Muscle layer of colon (tissue), 2 donors: ENCODE measurements around the gene ELAVL3.
"Not testable (repeated sequence)": the region's sequence is repeated elsewhere in the genome, so short reads cannot be mapped to it uniquely, and the experiment has no call there.

ENCODE experiments used
- H3K27ac ChIP-seq: one replicate; pipeline ENCODE4 v1.7.0; 2013; ENCODE audit warnings: low read depth, mild to moderate bottlenecking, low read length, moderate library complexity
- H3K27me3 ChIP-seq, 2 donors: one replicate each; pipeline ENCODE4 v1.7.0; 2013; ENCODE audit warnings: low read length in 2 of 2, mild to moderate bottlenecking in 2 of 2; ENCODE audit not compliant: insufficient read depth in 2 of 2, control insufficient read depth in 1 of 2
- H3K36me3 ChIP-seq: one replicate; pipeline ENCODE4 v1.7.0; 2013; ENCODE audit warnings: mild to moderate bottlenecking, low read length; ENCODE audit not compliant: insufficient read depth
- H3K4me1 ChIP-seq: one replicate; pipeline ENCODE4 v1.7.0; 2013; ENCODE audit warnings: mild to moderate bottlenecking, low read length; ENCODE audit not compliant: insufficient read depth
- H3K4me3 ChIP-seq, 2 donors: one replicate each; pipeline ENCODE4 v1.7.0; 2013; ENCODE audit warnings: low read length in 2 of 2, low read depth in 1 of 2, mild to moderate bottlenecking in 1 of 2, moderate library complexity in 1 of 2
- H3K9ac ChIP-seq: one replicate; pipeline ENCODE4 v1.7.0; 2013; ENCODE audit warnings: low read length
- H3K9me3 ChIP-seq: one replicate; pipeline ENCODE4 v1.7.0; 2013; ENCODE audit warnings: mild to moderate bottlenecking, low read length
- donor health status: abdominal sarcoma.
- donor health status: Adenocarcinoma of cecum.

ELAVL3 gene

GRCh38 chr19:11473725-11474124, 7.1 kb downstream of the ELAVL3 start:
- Histone ChIP-seq H3K36me3 (no peaks in the 10 kb centered on the region), H3K9ac (no peak overlapping the region), H3K27ac (no peak overlapping the region), H3K27me3 (no peaks in the 10 kb centered on the region), H3K4me1 (no peaks in the 10 kb centered on the region), H3K4me3 (no peak overlapping the region), H3K9me3 (no peaks in the 10 kb centered on the region)

GRCh38 chr19:11468266-11468845, 12.5 kb downstream of the ELAVL3 start:
- not testable (repeated sequence) for H3K4me3 ChIP-seq, H3K9me3 ChIP-seq, H3K27me3 ChIP-seq, H3K27ac ChIP-seq, H3K9ac ChIP-seq, H3K36me3 ChIP-seq, H3K4me1 ChIP-seq

DNA sequence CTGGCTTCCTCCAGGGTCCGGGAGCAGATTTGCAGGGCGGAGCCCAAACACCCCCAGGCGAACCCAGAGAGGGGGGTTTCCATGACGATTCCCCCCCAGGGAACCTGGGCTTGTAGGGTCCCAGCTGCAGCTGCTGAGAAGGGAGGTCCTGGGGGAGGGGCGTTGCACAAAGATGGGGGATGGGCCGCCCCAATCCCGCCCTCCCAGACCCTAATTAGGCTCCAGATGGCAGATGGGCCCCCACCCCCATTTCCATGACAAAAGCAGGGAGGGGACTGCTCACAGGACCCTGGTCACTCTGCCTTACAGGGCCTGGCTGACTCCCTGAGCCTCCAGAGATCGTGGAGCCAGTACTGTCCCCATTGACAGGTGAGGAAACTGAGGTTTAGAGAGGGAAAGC, 15.2 kb downstream of the ELAVL3 start:
- Histone ChIP-seq H3K27ac (no peak overlapping the region), H3K9me3 (no peaks in the 10 kb centered on the region), H3K9ac (no peak overlapping the region), H3K36me3 (no peaks in the 10 kb centered on the region), H3K4me3 (no peak overlapping the region), H3K4me1 (no peaks in the 10 kb centered on the region), H3K27me3 (peaks cover 0 to 6% of the 10 kb centered on the region in 2 donors)

DNA sequence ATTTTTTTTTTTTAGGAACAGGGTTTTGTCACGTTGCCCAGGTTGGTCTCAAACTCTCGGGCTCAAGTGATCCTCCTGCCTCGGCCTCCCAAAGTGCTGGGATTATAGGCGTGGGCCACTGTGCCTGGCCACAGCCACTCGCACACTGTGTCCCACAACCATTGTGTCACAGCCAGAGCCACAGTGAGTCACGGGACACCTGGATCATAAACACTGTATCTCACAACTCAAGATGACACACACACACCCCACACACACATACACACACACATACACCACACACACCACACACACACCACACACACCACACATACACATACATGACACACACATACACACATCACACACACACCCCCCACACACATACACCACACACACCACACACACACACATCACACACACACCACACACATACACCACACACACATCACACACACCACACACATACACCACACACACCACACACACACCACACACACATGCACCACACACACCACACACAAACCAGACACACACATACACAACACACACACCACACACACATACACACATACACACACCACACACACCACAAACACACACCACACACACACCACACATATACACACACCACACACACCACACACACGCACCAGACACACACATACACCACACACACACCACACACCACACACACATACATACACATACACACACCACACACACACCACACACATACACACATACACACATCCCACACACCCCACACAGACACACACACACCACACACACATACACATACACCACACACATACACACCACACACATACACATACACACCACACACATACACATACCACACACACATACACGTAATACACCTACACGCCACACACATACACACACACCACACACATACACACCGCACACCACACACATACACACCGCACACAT, 16.2 kb downstream of the ELAVL3 start:
- peaks cover 0 to 11% of the 10 kb centered on the region in 2 donors for H3K27me3 ChIP-seq
- H3K4me1 ChIP-seq: no peaks in the 10 kb centered on the region
- no peaks in the 10 kb centered on the region for H3K36me3 ChIP-seq
- H3K4me3 ChIP-seq: no peak overlapping the region
- H3K9ac ChIP-seq: no peak overlapping the region
- H3K27ac ChIP-seq: no peak overlapping the region
- H3K9me3 ChIP-seq: no peaks in the 10 kb centered on the region

GRCh38 chr19:11463391-11463790, 17.5 kb downstream of the ELAVL3 start:
- H3K9ac ChIP-seq: no peak overlapping the region
- H3K27me3 ChIP-seq: peaks cover 0 to 11% of the 10 kb centered on the region in 2 donors
- no peaks in the 10 kb centered on the region for H3K4me1 ChIP-seq
- H3K4me3 ChIP-seq: no peak overlapping the region
- no peaks in the 10 kb centered on the region for H3K36me3 ChIP-seq
- H3K9me3 ChIP-seq: no peaks in the 10 kb centered on the region
- no peak overlapping the region for H3K27ac ChIP-seq

DNA sequence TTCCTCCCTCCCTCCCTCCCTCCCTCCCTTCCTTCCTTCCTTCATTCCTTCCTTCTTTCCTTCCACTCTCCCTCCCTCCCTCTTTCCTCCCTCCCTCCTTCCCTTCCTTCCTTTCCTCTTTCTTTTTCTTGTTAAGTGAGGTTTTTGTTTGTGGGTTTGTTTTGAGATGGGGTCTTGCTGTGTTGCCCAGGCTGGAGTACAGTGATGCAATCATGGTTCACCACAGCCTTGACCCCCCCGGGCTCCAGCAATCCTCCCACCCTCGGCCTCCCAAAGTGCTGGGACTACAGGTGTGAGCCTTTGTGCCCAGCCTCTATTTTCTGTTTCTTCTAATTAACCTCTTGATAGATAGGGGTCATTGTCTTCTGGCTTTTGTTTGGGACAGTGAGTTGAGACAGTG, 19.4 kb downstream of the ELAVL3 start:
- H3K4me1 ChIP-seq: no peaks in the 10 kb centered on the region
- H3K36me3 ChIP-seq: no peaks in the 10 kb centered on the region
- H3K4me3 ChIP-seq: no peak overlapping the region
- H3K9ac ChIP-seq: no peak overlapping the region
- peaks cover 0 to 11% of the 10 kb centered on the region in 2 donors for H3K27me3 ChIP-seq
- no peak overlapping the region for H3K27ac ChIP-seq
- no peaks in the 10 kb centered on the region for H3K9me3 ChIP-seq

DNA sequence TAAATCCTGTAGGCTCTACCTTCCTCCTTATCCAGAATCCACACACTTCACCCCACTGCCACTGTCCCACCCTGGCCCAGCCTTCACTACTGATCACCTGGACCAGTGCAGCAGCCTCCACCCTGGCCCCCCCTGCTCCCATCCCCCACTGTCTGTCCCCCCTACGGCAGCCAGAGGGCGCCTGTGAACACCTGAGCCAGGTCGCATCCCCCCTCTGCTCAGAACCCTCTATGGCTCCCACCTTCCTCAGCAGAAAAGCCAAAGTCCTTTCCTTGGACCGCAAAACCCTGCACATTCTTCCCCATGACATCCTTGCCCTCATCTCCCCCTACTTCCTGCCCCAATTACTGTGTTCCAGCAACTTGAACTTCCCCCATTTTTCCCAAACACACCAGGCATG, 20.6 kb downstream of the ELAVL3 start:
- Histone ChIP-seq H3K27ac (no peak overlapping the region), H3K27me3 (peaks cover 0 to 5% of the 10 kb centered on the region in 2 donors), H3K9me3 (no peaks in the 10 kb centered on the region), H3K9ac (no peak overlapping the region), H3K4me1 (no peaks in the 10 kb centered on the region), H3K4me3 (no peak overlapping the region), H3K36me3 (no peaks in the 10 kb centered on the region)

DNA sequence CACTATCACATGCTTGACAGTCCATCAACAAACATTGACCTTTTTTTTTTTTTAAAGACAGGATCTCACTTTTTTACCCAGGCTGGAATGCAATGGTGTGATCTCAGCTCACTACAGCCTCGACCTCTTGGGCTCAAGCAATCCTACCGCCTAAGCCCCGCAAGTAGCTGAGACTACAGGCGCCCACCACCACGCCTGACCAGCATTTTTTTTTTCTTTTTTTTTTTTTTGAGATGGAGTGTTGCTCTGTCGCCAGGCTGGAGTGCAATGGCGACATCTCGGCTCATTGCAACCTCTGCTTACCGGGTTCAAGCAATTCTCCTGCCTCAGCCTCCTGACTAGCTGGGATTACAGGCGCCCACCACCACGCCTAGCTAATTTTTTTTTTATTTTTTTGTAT, 21.9 kb downstream of the ELAVL3 start:
- not testable (repeated sequence) for H3K9ac ChIP-seq, H3K9me3 ChIP-seq, H3K4me1 ChIP-seq, H3K27me3 ChIP-seq, H3K36me3 ChIP-seq, H3K27ac ChIP-seq, H3K4me3 ChIP-seq

- H3K9ac ChIP-seq: no peak overlapping the region
- H3K4me1 ChIP-seq: no peaks in the 10 kb centered on the region
- H3K9me3 ChIP-seq: no peaks in the 10 kb centered on the region
- peaks cover 0 to 5% of the 10 kb centered on the region in 2 donors for H3K27me3 ChIP-seq
- no peak overlapping the region for H3K4me3 ChIP-seq
- no peaks in the 10 kb centered on the region for H3K36me3 ChIP-seq
- no peak overlapping the region for H3K27ac ChIP-seq
Measured at GRCh38 chr19:11458236-11458900, 22.5 kb downstream of the ELAVL3 start.

GRCh38 chr19:11457831-11458230, 23.0 kb downstream of the ELAVL3 start:
- H3K27ac ChIP-seq: no peak overlapping the region
- peaks cover 0 to 8% of the 10 kb centered on the region in 2 donors for H3K27me3 ChIP-seq

DNA sequence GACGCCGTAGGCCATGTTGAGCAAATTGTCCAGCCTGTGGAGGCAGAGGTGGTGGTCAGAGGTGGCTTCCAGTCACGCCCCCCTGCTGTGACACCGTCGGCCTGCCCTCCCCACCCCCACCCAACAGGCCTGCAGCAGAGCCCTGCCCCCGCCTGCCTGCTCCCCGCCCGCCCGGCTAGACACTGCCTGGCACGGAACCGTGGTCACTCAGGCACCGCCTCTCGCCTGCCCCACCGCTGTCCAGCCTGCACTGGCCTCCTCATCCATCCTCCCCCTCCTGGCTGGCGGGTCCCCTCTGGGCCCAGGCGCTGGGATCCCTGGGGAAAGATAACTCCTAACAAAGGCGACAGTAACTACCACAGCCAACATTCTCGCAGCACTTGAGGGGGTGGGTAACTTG, 23.7 kb downstream of the ELAVL3 start:
- no peak overlapping the region for H3K4me3 ChIP-seq
- H3K4me1 ChIP-seq: no peaks in the 10 kb centered on the region
- peaks cover 0 to 13% of the 10 kb centered on the region in 2 donors for H3K27me3 ChIP-seq
- H3K9me3 ChIP-seq: no peaks in the 10 kb centered on the region
- H3K27ac ChIP-seq: no peak overlapping the region
- no peak overlapping the region for H3K9ac ChIP-seq
- H3K36me3 ChIP-seq: no peaks in the 10 kb centered on the region

More at GRCh38 chr19:11457831-11458230, 23.0 kb downstream of the ELAVL3 start:
- Histone ChIP-seq H3K36me3 (no peaks in the 10 kb centered on the region), H3K4me1 (no peaks in the 10 kb centered on the region), H3K9ac (no peak overlapping the region), H3K4me3 (no peak overlapping the region), H3K9me3 (no peaks in the 10 kb centered on the region)
